Fibroblast of lung (primary cell): ENCODE measurements around the gene HINFP. TPM values are rescaled to one million over a fixed set of nuclear protein-coding genes. Genes with fewer than 3 reads are reported as not detected.

Experiments used
- DNase-seq, 2 donors: peaks; one replicate each; pipeline versions ENCODE4 v3.0.0 to v3.0.0-alpha.2; 2010; ENCODE audit warnings: low read depth in 2 of 2
- H2AFZ ChIP-seq: 2 replicates; pipeline ENCODE4 v1.5.1; 2012; ENCODE audit warnings: low read length, control low read depth, inconsistent platforms
- H3K27ac ChIP-seq: 2 replicates; pipeline ENCODE4 v1.5.1; 2011; ENCODE audit warnings: low read length, control low read depth; ENCODE audit not compliant: insufficient read depth
- H3K27me3 ChIP-seq: 2 replicates; pipeline ENCODE4 v1.5.1; 2011; ENCODE audit warnings: mild to moderate bottlenecking, low read length; ENCODE audit not compliant: control insufficient read depth, insufficient read depth
- H3K36me3 ChIP-seq: 2 replicates; pipeline ENCODE4 v1.5.1; 2011; ENCODE audit warnings: low read length; ENCODE audit not compliant: control insufficient read depth, insufficient read depth
- H3K4me1 ChIP-seq: 2 replicates; pipeline ENCODE4 v1.5.1; 2011; ENCODE audit warnings: low read length; ENCODE audit not compliant: control insufficient read depth, insufficient read depth; ENCODE audit errors: extremely low read depth
- H3K4me2 ChIP-seq: 2 replicates; pipeline ENCODE4 v1.5.1; 2011; ENCODE audit warnings: low read length, control low read depth; ENCODE audit not compliant: insufficient read depth; ENCODE audit errors: extremely low read depth
- H3K4me3 ChIP-seq, 4 experiments: fragments of 200-600 bp in 1 of 4; sonication (generic) in 1 of 4; replicated peaks in 1 of 4; 2 replicates each; pipeline ENCODE4 v1.5.1; 2011 to 2016; ENCODE audit warnings: low read length in 4 of 4, low read depth in 3 of 4, mild to moderate bottlenecking in 3 of 4, control low read depth in 2 of 4, inconsistent platforms in 1 of 4, mixed read lengths in 1 of 4; ENCODE audit not compliant: insufficient read depth in 1 of 4; ENCODE audit errors: control extremely low read depth in 1 of 4
- H3K79me2 ChIP-seq: 2 replicates; pipeline ENCODE4 v1.5.1; 2012; ENCODE audit warnings: mild to moderate bottlenecking, low read length, inconsistent platforms; ENCODE audit not compliant: control insufficient read depth, insufficient read depth
- H3K9ac ChIP-seq: 2 replicates; pipeline ENCODE4 v1.5.1; 2011; ENCODE audit warnings: mild to moderate bottlenecking, low read length, control low read depth; ENCODE audit not compliant: insufficient read depth
- H3K9me3 ChIP-seq: 2 replicates; pipeline ENCODE4 v1.5.1; 2012; ENCODE audit warnings: low read depth, low read length; ENCODE audit not compliant: control insufficient read depth, insufficient read depth
- H4K20me1 ChIP-seq: 2 replicates; pipeline ENCODE4 v1.5.1; 2011; ENCODE audit warnings: low read length; ENCODE audit not compliant: control insufficient read depth, insufficient read depth; ENCODE audit errors: extremely low read depth
- CTCF ChIP-seq, 2 donors: IDR thresholded peaks in 1 of 2; conservative IDR thresholded peaks in 1 of 2; 1 replicate in 1 of 2; 2 replicates in 1 of 2; pipeline ENCODE4 v1.5.1; 2011 to 2012; ENCODE audit warnings: low read length in 2 of 2, control low read depth in 1 of 2, inconsistent platforms in 1 of 2, low read depth in 1 of 2, mild to moderate bottlenecking in 1 of 2
- EZH2 ChIP-seq: IDR thresholded peaks from 2 replicates; pipeline ENCODE4 v1.5.1; 2012; ENCODE audit warnings: low read length, control low read depth, mild to moderate bottlenecking; ENCODE audit errors: missing control alignments
- polyA plus RNA-seq, 2 donors: library from polyadenylated mRNA; depleted of rRNA in 1 of 2; stranded (reverse) in 1 of 2; unstranded in 1 of 2; fragments of >200 nt; gene quantifications; 2 replicates each; pipeline ENCODE4 v1.2.1, GENCODE V29; 2011 to 2012; ENCODE audit warnings: missing spikeins in 1 of 2
- total RNA-seq: library from RNA; depleted of rRNA; stranded (reverse); fragments of >200 nt; gene quantifications from 2 replicates; pipeline ENCODE4 v1.2.1, GENCODE V29; 2014

Gene HINFP
- total and polyA plus RNA-seq, 2 donors (not counting 1 experiment from before 2014, with no cell fraction given): 13.1 to 13.5 TPM

DNA sequence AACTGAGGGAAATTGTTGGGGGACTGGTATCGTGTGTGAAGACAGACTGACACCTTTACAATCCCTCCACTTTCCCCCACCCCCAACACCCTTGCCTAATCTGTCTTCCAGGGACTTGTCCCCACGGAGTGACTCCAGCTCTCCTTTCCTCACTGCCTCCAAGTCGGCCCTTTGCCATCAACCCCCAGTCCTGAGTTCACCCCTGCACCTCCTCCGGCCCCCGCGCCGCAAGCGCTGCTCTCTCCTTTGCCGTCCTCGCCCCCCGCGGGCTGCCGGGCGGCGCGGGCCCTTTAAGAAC lies 27.3 kb downstream of the HINFP start:
- peaks cover 29% of the 10 kb centered on the region for H3K27me3 ChIP-seq
- H3K4me1 ChIP-seq: peaks cover 2% of the 10 kb centered on the region
- H4K20me1 ChIP-seq: no peaks in the 10 kb centered on the region
- H3K27ac ChIP-seq: no peak overlapping the region
- H2AFZ ChIP-seq: peak overlapping the region; percentile 67
- TF ChIP-seq EZH2 (no peak), CTCF (conservative IDR thresholded peaks at IDR 0.05 in 1 of 2, IDR thresholded peaks at IDR 0.05 in 1 of 2; ENCODE audit: low read depth in 1 of 2, low read length in 2 of 2) (no peak)
- H3K9me3 ChIP-seq: no peaks in the 10 kb centered on the region
- peak overlapping the region; percentile 47 to 61 (median 54) for H3K4me3 ChIP-seq
- H3K36me3 ChIP-seq: no peaks in the 10 kb centered on the region
- peak overlapping the region; percentile 39 for H3K4me2 ChIP-seq
- no peaks in the 10 kb centered on the region for H3K79me2 ChIP-seq
- no peak overlapping the region for H3K9ac ChIP-seq
- no peak for DNase-seq

- DNase-seq: no peak
- peak within 1 kb of the TSS; percentile 47 to 61 (median 54) for H3K4me3 ChIP-seq
- TF ChIP-seq EZH2 (no peak), CTCF (conservative IDR thresholded peaks at IDR 0.05 in 1 of 2, IDR thresholded peaks at IDR 0.05 in 1 of 2; ENCODE audit: low read depth in 1 of 2, low read length in 2 of 2) (no peak)
- H3K27ac ChIP-seq: no peak within 1 kb of the TSS
- peak within 1 kb of the TSS; percentile 39 for H3K4me2 ChIP-seq
- no peaks in the 10 kb centered on the region for H4K20me1 ChIP-seq
- H3K4me1 ChIP-seq: peaks cover 2% of the 10 kb centered on the region
- H3K9ac ChIP-seq: peak within 1 kb of the TSS; percentile 8
- no peaks in the 10 kb centered on the region for H3K36me3 ChIP-seq
- H2AFZ ChIP-seq: peak within 1 kb of the TSS; percentile 67
- H3K27me3 ChIP-seq: peaks cover 29% of the 10 kb centered on the region
- H3K9me3 ChIP-seq: no peaks in the 10 kb centered on the region
- no peaks in the 10 kb centered on the region for H3K79me2 ChIP-seq
These were observed 27.8 kb downstream of the HINFP start, which contains the start of gene ABCG4 for GRCh38 chr11:119149018-119149785. ABCG4 (plus strand) TSS chr11:119149052; CDS start chr11:119149966, 914 bp downstream.

DNA sequence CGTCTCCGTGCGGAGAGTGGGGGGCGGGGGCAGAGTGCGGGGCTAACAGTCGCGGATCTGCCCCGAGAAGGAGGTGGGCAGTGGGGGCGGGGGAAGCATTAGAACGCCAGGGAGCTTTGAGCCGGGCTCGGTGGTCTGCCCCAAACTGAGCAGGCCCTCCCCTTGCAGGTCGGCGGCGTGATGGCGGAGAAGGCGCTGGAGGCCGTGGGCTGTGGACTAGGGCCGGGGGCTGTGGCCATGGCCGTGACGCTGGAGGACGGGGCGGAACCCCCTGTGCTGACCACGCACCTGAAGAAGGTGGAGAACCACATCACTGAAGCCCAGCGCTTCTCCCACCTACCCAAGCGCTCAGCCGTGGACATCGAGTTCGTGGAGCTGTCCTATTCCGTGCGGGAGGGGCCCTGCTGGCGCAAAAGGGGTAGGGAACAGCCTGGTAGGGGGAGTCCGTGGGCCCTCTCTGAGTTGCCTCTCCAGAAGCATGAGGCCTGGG lies 28.5 kb downstream of the HINFP start:
- Histone ChIP-seq H3K4me2 (no peak overlapping the region), H3K4me3 (peak overlapping the region in 1 of 4 experiments; percentile 21), H4K20me1 (no peaks in the 10 kb centered on the region), H3K9ac (no peak overlapping the region), H3K9me3 (no peaks in the 10 kb centered on the region), H3K79me2 (no peaks in the 10 kb centered on the region), H3K4me1 (no peaks in the 10 kb centered on the region), H3K27ac (no peak overlapping the region), H3K36me3 (no peaks in the 10 kb centered on the region), H2AFZ (no peak overlapping the region), H3K27me3 (peaks cover 29% of the 10 kb centered on the region)
- TF ChIP-seq CTCF (conservative IDR thresholded peaks at IDR 0.05 in 1 of 2, IDR thresholded peaks at IDR 0.05 in 1 of 2; ENCODE audit: low read depth in 1 of 2, low read length in 2 of 2) (no peak), EZH2 (no peak)
- no peak for DNase-seq
